Skeletal muscle tissue (tissue), 4 donors: Measurements from ENCODE around the gene C19orf47. TPM values are rescaled to one million over a fixed set of nuclear protein-coding genes. Genes with fewer than 3 reads are reported as not detected.

Experiments
- H3K27ac ChIP-seq: one replicate; pipeline ENCODE4 v1.7.0; 2013; ENCODE audit warnings: mild to moderate bottlenecking, low read depth, low read length, inconsistent platforms
- H3K27me3 ChIP-seq, 3 donors: one replicate each; pipeline ENCODE4 v1.7.0; 2013; ENCODE audit warnings: low read length in 3 of 3; ENCODE audit not compliant: control insufficient read depth in 3 of 3, insufficient read depth in 3 of 3
- H3K36me3 ChIP-seq, 3 donors: one replicate each; pipeline ENCODE4 v1.7.0; 2013; ENCODE audit warnings: low read length in 3 of 3; ENCODE audit not compliant: control insufficient read depth in 3 of 3, insufficient read depth in 3 of 3
- H3K4me1 ChIP-seq, 3 donors: one replicate each; pipeline ENCODE4 v1.7.0; 2013; ENCODE audit warnings: low read length in 3 of 3, mild to moderate bottlenecking in 3 of 3; ENCODE audit not compliant: control insufficient read depth in 3 of 3, insufficient read depth in 3 of 3
- H3K4me3 ChIP-seq, 3 donors: one replicate each; pipeline ENCODE4 v1.7.0; 2013; ENCODE audit warnings: low read length in 3 of 3
- H3K9ac ChIP-seq, 3 donors: one replicate each; pipeline ENCODE4 v1.7.0; 2013; ENCODE audit warnings: low read length in 3 of 3, mild to moderate bottlenecking in 3 of 3, moderate library complexity in 2 of 3, low read depth in 1 of 3
- H3K9me3 ChIP-seq, 3 donors: one replicate each; pipeline ENCODE4 v1.7.0; 2013; ENCODE audit warnings: low read length in 3 of 3; ENCODE audit not compliant: control insufficient read depth in 3 of 3
- total RNA-seq: library from RNA; depleted of rRNA; stranded (reverse); fragments of >200 nt; gene quantifications from one replicate; pipeline ENCODE4 v1.2.3, GENCODE V29; 2014
- donor health status: Osteomylitis.

Gene C19orf47
- total RNA-seq, 1 donor from 2014 or later = 35.0 TPM

DNA sequence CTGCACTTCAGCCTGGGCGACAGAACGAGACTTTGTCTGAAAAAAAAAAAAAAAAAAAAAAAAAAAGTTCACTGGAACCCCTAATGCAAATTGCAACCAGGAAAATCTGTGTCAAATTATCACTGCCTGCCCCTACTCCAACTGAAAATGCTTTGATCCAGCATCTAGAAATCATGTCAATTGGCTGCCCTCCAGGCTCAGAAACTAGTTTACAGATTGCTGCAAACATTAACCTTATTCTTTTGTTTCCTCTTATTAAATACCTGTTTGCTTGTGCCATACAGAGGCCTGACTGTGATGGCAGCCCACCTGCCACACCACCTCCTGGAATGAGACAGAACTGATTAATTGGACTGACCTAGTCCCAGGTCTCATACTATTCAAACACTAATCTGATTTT is 44.4 kb downstream of the C19orf47 start:
- Histone ChIP-seq H3K4me3 (no peak overlapping the region), H3K36me3 (no peaks in the 10 kb centered on the region), H3K4me1 (no peaks in the 10 kb centered on the region), H3K9me3 (no peaks in the 10 kb centered on the region), H3K9ac (no peak overlapping the region), H3K27ac (no peak overlapping the region), H3K27me3 (no peaks in the 10 kb centered on the region)

DNA sequence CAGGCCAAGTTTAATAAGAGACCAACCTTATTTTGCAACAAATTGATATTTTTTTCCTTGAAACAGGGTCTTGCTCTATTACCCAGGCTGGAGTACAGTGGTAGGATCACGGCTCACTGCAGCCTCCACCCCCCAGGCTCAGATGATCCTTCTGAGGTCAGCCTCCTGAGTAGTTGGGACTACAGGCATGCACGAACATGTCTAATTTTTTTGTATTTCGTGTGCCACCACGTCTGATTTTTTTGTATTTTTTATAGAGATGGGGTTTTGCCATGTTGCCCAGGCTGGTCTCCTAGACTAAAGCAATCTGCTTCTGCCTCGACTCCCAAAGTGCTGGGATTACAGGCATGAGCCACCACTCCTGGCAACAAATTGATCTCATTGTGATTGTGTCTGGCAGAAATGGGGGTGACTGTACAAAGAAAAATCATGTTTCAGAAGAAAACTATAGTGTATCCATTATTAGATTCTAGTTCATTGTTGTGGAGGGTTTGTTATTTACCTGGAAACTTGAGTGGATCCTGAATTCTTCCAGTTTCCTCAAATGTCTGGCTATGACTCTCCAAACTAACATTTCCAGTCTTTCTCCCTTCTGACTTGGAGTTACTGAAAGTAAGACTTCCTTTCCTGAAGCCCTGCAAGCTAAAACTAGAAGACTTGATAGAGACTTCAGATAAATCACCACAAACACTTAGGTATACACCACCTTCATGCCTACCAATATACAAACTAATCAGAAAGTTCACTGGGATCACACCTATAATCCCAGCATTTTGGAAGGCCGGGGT is 45.8 kb downstream of the C19orf47 start:
- no peaks in the 10 kb centered on the region for H3K9me3 ChIP-seq
- no peaks in the 10 kb centered on the region for H3K36me3 ChIP-seq
- no peak overlapping the region for H3K4me3 ChIP-seq
- H3K9ac ChIP-seq = no peak overlapping the region
- no peak overlapping the region for H3K27ac ChIP-seq
- H3K27me3 ChIP-seq = no peaks in the 10 kb centered on the region
- H3K4me1 ChIP-seq = no peaks in the 10 kb centered on the region

DNA sequence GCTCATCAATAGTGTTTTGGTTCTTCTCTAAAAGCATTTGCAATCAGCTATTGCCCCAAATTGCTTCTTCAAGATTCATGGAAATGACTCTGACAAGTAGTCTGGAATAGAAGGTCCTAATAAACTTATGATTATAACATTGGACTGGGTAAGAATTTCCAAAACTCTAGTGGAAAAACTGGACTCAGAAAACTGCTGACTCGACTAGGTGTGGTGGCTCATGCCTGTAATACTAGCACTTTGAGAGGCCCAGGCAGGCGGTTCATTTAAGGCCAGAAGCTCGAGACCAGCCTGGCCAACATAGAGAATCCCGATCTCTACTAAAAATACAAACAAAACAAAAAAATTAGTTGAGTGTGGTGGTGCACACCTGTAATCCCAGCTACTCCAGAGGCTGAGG is 47.5 kb downstream of the C19orf47 start:
- H3K4me1 ChIP-seq = no peaks in the 10 kb centered on the region
- H3K9me3 ChIP-seq = no peaks in the 10 kb centered on the region
- no peak overlapping the region for H3K4me3 ChIP-seq

GRCh38 chr19:40298026-40298425 is 50.2 kb downstream of the C19orf47 start:
- no peaks in the 10 kb centered on the region for H3K9me3 ChIP-seq
- H3K9ac ChIP-seq = no peak overlapping the region
- no peaks in the 10 kb centered on the region for H3K36me3 ChIP-seq
- no peak overlapping the region for H3K27ac ChIP-seq
- no peaks in the 10 kb centered on the region for H3K4me1 ChIP-seq
- no peaks in the 10 kb centered on the region for H3K27me3 ChIP-seq
- no peak overlapping the region for H3K4me3 ChIP-seq

More for the DNA sequence above, 47.5 kb downstream of the C19orf47 start:
- Histone ChIP-seq H3K27me3 (no peaks in the 10 kb centered on the region), H3K9ac (no peak overlapping the region), H3K27ac (no peak overlapping the region), H3K36me3 (no peaks in the 10 kb centered on the region)

GRCh38 chr19:40294560-40294959 is 53.6 kb downstream of the C19orf47 start:
- Histone ChIP-seq H3K9me3 (no peaks in the 10 kb centered on the region), H3K27ac (no peak overlapping the region), H3K27me3 (no peaks in the 10 kb centered on the region), H3K36me3 (no peaks in the 10 kb centered on the region), H3K4me3 (no peak overlapping the region), H3K4me1 (no peaks in the 10 kb centered on the region), H3K9ac (no peak overlapping the region)

DNA sequence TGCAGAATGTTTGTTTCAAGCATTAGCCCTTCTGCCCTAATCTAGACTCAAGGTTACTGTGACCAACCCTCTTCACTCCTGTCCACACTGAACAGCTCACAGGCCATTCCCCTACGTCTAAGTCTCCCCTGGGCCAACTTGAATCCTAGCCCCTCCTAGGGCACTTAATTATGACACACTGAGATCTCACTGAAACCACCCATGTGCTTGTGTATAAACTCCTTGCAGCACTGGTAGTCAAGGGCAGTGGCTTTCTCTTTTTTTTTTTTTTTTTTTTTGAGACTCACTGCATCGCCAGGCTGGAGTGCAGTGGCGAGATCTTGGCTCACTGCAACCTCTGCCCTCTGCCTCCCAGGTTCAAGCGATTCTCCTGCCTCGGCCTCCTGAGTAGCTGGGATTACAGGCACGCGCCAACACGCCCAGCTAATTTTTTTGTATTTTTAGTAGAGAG is 61.2 kb downstream of the C19orf47 start:
- Histone ChIP-seq H3K27me3 (no peaks in the 10 kb centered on the region), H3K27ac (no peak overlapping the region), H3K4me3 (no peak overlapping the region), H3K9me3 (no peaks in the 10 kb centered on the region), H3K36me3 (peaks cover 0 to 3% (median 0%) of the 10 kb centered on the region in 3 donors), H3K4me1 (peaks cover 24 to 34% (median 29%) of the 10 kb centered on the region in 3 donors), H3K9ac (peak overlapping the region in 1 of 3 donors; percentile 94)

GRCh38 chr19:40286235-40286970 is 61.8 kb downstream of the C19orf47 start:
- H3K9ac ChIP-seq = peak overlapping the region; percentile 66 to 94 (median 80)
- no peaks in the 10 kb centered on the region for H3K27me3 ChIP-seq
- H3K4me3 ChIP-seq = peak overlapping the region in 1 of 3 donors; percentile 71
- peak overlapping the region; percentile 95 for H3K27ac ChIP-seq
- peaks cover 30 to 40% (median 35%) of the 10 kb centered on the region in 3 donors for H3K4me1 ChIP-seq
- H3K9me3 ChIP-seq = no peaks in the 10 kb centered on the region
- peaks cover 0 to 3% (median 0%) of the 10 kb centered on the region in 3 donors for H3K36me3 ChIP-seq

DNA sequence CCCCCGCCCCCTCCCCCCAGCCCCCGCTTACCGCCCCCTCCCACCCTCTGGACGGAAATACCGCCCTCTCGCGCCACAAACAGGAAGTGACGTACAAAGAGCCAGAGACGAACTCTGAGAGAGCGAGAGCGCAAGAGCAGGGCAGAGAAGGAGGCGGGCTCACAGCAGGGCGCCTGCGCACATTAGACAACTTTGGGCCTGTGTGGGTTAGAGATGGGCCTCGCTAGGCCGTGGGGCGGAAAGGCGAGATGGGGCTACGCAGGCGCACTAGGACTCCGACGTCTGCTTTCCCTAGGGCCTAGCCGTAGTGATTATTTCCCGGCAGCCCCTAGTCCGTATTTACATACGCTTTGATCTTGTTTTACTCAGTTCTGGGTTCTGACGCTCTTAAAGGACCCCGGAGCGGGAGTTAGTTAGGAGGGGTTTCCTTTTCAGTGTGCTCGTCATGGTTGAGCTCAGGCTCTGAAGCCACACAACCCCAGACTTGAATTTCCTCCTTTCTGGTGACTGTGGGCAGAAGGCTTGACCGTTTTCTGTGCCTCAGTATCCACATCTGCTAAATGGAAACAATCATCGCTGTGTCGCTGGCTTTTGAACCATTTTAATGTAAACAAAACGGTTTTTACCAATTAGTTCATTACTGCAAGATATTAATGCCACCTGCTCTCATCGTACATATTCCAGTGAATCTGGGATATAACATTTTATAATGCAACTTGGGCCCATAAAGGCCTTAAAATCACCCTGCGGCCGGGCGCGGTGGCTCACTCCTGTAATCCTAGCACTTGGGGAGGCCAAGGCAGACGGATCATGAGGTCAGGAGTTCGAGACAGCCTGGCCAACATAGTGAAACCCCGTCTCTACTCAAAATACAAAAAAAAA is 62.6 kb downstream of the C19orf47 start:
- H3K4me3 ChIP-seq = peak overlapping the region; percentile 73 to 90 (median 86)
- peak overlapping the region; percentile 80 to 97 (median 96) for H3K9ac ChIP-seq
- peaks cover 0 to 3% (median 0%) of the 10 kb centered on the region in 3 donors for H3K36me3 ChIP-seq
- peaks cover 38 to 48% (median 43%) of the 10 kb centered on the region in 3 donors for H3K4me1 ChIP-seq
- H3K9me3 ChIP-seq = no peaks in the 10 kb centered on the region
- H3K27ac ChIP-seq = peak overlapping the region; percentile 95
- H3K27me3 ChIP-seq = no peaks in the 10 kb centered on the region

GRCh38 chr19:40284501-40285352 is 63.5 kb downstream of the C19orf47 start, which contains the start of gene AKT2:
TSS of gene AKT2 (minus strand) at chr19:40285345. CDS start at chr19:40265267, 20,078 bp downstream.
- peak within 1 kb of the TSS; percentile 95 for H3K27ac ChIP-seq
- H3K4me1 ChIP-seq = peaks cover 47 to 57% (median 52%) of the 10 kb centered on the region in 3 donors
- peaks cover 0 to 3% (median 3%) of the 10 kb centered on the region in 3 donors for H3K36me3 ChIP-seq
- no peaks in the 10 kb centered on the region for H3K27me3 ChIP-seq
- H3K9ac ChIP-seq = peak within 1 kb of the TSS; percentile 83 to 97 (median 96)
- no peaks in the 10 kb centered on the region for H3K9me3 ChIP-seq
- H3K4me3 ChIP-seq = peak within 1 kb of the TSS; percentile 86 to 90 (median 90)
